Ammon's horn (tissue), 1 donor: ENCODE results near the gene CELSR2.

ENCODE experiments used
- DNase-seq: peaks from one replicate; pipeline ENCODE4 v3.0.0-alpha.2; 2016; ENCODE audit warnings: low spot score

CELSR2 gene

DNA sequence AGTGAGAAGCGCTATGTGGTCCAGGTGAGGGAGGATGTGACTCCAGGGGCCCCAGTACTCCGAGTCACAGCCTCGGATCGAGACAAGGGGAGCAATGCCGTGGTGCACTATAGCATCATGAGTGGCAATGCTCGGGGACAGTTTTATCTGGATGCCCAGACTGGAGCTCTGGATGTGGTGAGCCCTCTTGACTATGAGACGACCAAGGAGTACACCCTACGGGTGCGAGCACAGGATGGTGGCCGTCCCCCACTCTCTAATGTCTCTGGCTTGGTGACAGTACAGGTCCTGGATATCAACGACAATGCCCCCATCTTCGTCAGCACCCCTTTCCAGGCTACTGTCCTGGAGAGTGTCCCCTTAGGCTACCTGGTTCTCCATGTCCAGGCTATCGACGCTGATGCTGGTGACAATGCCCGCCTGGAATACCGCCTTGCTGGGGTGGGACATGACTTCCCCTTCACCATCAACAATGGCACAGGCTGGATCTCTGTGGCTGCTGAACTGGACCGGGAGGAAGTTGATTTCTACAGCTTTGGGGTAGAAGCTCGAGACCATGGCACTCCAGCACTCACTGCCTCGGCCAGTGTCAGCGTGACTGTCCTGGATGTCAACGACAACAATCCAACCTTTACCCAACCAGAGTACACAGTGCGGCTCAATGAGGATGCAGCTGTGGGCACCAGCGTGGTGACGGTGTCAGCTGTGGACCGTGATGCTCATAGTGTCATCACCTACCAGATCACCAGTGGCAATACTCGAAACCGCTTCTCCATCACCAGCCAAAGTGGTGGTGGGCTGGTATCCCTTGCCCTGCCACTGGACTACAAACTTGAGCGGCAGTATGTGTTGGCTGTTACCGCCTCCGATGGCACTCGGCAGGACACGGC lies 2.2 kb downstream of the CELSR2 start:
- DNase-seq = no peak

DNA sequence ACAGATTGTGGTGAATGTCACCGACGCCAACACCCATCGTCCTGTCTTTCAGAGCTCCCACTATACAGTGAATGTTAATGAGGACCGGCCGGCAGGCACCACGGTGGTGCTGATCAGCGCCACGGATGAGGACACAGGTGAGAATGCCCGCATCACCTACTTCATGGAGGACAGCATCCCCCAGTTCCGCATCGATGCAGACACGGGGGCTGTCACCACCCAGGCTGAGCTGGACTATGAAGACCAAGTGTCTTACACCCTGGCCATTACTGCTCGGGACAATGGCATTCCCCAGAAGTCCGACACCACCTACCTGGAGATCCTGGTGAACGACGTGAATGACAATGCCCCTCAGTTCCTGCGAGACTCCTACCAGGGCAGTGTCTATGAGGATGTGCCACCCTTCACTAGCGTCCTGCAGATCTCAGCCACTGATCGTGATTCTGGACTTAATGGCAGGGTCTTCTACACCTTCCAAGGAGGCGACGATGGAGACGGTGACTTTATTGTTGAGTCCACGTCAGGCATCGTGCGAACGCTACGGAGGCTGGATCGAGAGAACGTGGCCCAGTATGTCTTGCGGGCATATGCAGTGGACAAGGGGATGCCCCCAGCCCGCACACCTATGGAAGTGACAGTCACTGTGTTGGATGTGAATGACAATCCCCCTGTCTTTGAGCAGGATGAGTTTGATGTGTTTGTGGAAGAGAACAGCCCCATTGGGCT lies 3.0 kb downstream of the CELSR2 start:
- no peak for DNase-seq

DNA sequence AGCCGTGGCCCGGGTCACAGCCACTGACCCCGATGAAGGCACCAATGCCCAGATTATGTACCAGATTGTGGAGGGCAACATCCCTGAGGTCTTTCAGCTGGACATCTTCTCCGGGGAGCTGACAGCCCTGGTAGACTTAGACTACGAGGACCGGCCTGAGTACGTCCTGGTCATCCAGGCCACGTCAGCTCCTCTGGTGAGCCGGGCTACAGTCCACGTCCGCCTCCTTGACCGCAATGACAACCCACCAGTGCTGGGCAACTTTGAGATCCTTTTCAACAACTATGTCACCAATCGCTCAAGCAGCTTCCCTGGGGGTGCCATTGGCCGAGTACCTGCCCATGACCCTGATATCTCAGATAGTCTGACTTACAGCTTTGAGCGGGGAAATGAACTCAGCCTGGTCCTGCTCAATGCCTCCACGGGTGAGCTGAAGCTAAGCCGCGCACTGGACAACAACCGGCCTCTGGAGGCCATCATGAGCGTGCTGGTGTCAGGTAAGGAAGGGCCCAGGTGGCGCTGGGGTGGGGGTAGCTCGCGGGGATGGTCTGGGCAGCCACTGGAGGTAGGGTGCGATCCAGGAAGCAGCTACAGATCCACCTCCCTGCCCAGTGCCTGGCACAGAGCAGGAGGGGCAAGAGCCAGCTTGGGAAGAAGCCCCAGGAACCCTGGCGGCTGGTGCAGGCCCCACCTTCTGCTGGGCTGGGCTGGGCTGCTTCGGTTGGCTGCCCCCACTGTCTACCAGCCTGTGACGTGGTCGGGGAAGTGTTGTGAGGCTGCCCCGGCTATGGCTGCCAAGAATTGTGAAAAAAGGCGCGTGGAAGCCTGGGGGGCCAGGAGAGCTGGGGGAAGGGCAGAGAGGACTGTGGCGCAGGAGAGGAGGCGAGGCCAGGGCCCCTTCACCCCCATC lies 3.8 kb downstream of the CELSR2 start:
- peak; percentile 94 for DNase-seq

DNA sequence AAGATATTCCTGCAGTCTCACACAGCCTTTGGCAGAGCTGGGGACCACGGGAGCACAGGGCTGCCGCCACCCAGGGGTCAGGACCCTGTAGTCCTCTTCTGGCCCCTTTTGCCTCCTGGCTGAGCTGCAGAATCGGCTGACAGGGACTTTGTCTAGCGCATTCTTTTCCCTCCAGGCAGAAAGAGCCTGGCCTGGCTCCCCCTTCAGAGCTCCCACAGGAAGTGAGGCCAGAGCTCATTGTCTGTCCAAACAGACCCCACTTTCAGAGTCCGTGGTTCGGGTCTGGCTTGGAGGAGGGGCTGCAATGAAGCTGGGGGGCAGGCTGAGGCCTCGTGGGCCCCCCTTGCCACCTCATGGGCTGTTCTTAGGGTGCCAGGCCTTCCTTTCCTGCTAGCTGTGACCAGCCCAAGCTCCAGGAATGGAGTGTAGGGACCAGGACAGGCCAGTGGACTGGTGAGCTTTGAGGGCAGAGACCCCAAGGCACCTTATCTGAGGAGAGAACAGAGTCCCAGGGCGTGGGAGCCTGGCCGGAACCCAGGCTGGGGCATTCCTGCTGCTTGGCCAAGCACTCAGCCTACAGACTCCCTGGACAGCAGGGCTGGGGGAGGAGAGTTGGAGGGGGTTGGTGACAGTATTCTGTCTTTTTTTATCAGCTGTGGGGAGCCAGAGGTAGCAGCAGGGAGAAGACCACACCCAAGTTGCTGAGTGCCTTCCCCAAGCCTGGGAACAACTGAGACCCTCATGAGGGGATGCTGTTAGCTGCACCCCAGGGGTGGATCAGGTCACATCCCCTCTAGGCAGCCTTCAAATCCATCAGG lies 4.7 kb downstream of the CELSR2 start:
- DNase-seq = no peak

DNA sequence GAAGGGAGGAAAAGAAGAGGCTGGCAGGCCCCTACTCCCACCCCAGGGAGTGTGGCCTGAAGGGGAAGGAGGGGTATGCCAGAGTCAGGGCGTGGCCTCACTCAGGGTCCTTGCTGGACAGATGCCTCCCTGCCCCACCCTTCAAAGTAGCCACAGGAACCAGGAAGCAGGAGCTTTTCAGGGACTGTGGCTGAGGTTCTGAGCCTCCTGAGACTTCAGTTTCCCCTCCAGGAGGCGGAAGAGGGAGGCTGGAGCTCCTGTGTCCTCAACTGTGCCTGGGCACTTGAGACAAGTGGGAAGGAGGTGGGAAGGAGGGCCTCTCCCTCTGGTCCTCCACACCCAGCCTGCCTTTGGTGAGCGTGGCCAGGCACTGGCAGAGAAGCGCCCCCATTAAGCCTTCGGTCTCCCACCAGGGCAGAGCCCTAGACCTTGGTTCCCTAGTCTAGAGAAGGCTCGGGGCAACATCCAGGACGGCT lies 5.3 kb downstream of the CELSR2 start:
- no peak for DNase-seq

DNA sequence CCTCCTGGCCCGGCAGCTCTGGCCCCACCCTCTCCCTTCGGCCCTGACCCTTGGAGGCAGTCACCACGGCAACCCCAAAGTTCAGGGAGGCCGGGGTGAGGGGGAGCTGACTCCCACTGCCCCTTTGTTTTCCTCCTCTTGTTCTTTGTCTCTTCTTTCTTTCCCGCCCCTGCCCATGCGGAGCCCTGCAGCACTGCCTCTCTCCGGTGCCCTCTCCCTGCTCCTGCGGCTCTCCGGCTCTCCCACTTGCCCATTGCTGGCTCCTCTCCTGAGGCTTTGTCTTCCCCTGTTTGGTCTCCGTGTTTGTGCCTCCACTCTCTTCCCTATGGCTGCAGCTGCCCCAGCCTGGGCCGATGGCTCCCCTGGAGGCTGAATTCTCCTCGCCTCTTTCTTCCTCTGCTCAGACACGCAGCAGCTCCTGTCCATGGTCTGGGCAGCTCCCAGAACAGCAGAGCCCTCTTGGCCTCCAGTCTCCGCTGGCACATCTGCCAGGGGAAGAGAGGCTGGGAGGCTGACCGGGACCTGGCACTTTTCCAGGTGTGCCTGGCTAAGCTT lies 5.8 kb downstream of the CELSR2 start:
- no peak for DNase-seq

DNA sequence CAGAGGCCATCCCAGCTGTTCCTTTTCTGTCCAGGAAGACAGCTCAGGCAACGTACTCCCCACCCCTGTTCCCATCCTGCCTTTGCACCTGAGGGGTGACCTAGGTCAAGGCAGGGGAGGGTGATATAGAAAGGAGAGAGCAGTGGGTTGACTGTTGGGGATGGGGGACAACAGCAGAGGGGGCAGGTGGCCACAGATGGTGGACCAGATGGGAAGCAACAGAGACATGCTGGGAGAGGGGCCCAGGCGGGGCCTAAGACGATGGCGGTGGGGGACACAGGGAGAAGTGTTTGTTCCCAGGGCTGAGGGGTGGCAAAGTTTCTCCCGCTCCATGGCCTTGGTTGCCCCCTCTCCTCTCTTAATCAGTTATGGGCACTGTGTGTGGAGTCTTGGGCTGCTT lies 6.3 kb downstream of the CELSR2 start:
- no peak for DNase-seq

DNA sequence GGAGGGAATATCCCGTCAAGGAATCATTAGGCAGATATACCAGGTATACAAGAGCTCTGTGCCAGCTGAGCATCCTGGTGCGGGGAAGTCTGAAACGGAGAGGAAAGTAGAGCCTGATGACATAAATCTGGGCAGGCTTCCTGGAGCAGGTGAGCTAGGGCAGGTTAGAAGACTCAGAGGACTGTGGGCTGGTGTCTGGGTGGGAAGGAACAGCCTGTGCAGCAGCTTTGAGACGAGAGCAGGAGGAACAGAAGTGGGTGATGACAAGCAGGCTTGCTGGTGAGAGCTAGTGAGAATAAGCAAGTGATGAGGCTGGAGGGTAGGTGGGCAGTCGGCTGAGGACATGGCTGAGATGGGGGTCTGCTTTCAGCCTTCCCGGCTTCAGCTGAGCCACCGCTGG lies 6.7 kb downstream of the CELSR2 start:
- no peak for DNase-seq

DNA sequence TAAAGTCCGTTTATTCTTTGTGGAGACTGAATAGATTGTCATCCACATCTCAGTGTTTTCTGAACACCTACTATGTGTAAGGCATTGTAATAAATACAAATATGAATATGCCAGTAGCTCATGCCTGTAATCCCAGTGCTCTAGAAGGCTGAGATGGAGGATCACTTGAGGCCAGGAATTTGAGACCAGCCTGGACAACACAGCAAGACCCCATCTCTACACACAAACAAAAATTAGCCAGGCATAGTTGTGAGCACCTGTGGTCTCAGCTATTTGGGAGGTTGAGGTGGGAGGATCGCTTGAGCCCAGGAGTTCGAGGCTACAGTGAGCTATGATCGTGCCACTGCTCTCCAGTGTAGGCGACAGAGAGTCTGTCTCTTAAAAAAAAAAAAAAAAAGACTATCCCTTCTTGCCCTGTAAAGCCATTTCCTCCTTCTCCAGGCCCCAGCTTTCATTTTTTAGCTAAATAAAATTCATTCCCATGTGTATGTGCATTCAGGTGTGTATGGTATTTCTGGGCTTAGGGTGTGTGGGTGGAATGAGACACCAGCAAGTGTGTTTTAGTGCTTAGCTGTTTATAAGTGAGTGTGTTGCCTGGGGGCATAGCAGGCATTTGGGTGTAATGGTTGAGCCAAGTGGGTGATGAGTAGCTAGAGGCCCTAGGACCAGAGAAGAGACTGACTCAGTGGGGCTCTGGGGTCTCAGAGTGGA lies 7.8 kb downstream of the CELSR2 start:
- no peak for DNase-seq

DNA sequence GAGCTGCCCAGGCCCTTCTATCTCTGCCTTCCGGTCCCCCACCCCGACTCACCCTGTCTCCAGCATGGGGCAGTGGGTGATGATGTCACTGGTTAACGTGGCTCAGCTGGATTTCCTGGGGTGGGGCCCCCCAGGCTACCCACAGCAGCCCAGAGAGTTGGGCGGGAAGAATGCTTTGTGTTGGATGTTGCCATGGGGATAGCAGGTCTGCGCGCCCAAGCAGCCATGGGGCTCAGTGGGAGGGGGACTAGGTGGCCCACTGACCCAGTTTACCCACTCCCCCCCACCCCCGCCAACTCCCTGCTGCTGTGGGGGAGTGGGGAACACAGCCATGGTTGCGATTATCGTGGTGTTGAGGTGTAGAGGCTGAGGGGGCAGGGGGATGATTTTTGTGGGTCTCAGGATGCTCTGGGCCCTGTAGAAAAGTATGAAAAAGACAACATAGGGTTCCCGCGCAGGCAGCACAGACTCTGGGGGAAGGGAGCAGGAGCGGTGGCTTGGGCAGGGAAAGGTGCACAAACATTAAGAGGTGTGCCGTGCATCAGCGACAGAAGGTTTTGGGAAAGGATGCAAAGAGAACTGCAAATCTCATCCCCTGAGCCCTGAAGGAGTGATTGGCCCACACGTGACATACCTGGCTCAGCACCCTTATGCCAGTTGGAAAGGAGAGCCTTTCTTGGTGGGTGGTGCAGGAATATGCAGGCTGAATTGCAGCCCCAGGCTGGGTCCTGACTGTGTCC lies 8.5 kb downstream of the CELSR2 start:
- DNase-seq = no peak

DNA sequence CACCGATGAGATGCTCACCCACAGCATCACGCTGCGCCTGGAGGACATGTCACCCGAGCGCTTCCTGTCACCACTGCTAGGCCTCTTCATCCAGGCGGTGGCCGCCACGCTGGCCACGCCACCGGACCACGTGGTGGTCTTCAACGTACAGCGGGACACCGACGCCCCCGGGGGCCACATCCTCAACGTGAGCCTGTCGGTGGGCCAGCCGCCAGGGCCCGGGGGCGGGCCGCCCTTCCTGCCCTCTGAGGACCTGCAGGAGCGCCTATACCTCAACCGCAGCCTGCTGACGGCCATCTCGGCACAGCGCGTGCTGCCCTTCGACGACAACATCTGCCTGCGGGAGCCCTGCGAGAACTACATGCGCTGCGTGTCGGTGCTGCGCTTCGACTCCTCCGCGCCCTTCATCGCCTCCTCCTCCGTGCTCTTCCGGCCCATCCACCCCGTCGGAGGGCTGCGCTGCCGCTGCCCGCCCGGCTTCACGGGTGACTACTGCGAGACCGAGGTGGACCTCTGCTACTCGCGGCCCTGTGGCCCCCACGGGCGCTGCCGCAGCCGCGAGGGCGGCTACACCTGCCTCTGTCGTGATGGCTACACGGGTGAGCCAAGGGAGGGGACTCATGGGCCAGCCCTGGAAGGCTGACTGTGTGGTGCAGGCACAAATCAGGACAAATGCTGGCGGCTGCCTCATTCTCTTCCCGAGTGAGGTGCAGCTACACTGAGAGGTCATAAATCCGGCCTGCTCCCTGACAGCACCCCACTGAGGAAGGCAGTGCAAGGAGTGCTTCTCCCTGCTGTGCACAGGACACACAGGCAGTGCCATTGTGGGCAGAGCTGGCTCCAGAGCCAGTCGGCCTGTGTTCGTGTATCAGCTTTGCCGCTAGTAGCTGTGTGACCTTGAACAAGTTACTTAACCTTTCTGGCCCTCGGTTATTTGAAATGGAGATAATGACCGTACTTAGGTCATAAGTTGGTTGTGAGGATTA lies 9.4 kb downstream of the CELSR2 start:
- DNase-seq = no peak

DNA sequence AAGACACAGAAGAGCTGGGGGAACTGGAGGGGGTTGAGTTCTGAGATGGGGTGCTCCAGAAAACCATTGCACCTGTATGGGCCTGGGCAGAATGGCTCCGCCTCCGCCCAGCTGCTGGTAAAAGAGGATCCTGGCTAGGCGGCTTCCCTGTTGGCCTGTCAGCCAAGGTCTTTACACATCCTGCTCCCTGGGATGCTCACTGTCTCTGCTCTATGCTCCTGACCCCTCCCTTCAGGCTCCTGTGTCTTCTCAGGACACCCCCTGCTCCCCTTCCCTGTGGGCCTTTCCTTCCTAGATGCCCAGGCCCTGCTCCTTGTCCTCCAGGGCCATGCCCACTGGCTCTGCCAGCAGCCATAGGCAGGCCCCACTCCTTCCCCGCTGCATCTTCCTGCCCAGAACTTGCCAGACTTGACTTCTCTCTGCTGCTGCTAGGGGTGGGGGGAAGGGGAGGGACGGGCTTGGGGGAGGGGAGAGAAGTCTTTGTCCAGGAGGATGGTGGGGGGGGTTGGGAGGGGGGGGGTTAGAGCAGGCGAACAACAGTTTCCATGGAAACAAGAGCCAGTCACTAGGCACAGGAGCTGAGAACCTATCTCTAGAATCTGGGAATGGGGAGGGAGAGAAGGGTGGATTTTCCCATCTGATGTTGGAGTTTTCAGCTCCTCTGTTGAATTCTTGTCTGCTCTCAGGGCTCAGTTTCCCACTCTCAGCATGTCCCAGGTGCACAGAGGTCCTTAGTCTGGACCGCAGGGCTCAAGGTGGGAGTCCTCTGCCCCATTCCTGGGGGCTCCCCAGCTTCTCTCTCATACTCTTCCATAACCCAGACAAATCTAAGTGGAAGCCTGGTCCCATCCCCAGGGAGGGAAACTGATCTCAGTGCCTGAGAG lies 10.6 kb downstream of the CELSR2 start:
- DNase-seq = no peak

DNA sequence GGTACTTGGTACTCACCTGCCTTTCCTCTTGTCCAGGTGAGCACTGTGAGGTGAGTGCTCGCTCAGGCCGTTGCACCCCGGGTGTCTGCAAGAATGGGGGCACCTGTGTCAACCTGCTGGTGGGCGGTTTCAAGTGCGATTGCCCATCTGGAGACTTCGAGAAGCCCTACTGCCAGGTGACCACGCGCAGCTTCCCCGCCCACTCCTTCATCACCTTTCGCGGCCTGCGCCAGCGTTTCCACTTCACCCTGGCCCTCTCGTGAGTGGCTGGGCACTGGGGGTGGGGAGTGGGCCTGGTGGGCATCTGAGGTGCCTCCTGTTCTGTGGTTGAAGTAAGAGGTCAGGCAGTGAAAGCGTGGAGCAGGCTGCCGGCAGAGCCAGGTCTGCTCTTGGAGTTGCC lies 11.7 kb downstream of the CELSR2 start:
- no peak for DNase-seq

DNA sequence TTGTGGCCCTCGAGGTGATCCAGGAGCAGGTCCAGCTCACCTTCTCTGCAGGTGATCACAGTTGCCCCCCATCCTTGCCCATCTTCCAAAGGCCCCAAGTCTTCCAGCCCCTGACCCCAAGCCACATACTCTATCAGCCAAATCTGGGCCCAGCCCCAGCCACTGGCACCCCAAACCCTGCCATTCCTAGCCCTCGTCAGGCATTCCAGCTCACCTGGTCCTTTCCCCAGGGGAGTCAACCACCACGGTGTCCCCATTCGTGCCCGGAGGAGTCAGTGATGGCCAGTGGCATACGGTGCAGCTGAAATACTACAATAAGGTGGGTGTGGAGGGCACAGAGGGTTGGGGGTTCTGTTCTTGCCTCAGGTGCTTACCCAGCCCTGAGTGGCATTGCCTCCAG lies 12.2 kb downstream of the CELSR2 start:
- no peak for DNase-seq

DNA sequence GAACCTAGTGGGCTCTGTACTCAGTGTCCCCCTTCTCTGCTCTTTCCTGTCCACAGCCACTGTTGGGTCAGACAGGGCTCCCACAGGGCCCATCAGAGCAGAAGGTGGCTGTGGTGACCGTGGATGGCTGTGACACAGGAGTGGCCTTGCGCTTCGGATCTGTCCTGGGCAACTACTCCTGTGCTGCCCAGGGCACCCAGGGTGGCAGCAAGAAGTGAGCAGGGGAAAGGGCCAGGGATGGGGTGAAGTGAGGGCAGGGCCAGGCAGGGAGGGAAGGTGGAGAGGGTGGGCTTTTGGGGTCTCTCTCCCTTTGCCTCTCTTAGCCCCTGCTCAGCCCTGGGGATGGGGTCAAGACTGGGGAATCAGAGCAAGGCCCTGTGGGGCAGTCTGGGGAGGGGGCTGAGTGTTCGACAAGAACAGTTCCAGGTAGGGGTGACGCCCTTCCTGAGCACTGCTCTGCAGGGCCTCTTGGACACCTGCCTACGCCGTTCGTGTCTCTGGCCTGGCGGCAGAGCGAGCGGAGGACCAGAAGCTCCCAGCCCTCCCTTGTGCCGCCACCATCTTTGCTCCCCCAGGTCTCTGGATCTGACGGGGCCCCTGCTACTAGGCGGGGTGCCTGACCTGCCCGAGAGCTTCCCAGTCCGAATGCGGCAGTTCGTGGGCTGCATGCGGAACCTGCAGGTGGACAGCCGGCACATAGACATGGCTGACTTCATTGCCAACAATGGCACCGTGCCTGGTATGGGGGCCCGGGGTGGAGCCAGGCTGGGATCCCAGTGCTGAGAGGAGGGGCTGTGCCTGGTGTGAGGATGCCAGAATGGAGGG lies 13.1 kb downstream of the CELSR2 start:
- no peak for DNase-seq

DNA sequence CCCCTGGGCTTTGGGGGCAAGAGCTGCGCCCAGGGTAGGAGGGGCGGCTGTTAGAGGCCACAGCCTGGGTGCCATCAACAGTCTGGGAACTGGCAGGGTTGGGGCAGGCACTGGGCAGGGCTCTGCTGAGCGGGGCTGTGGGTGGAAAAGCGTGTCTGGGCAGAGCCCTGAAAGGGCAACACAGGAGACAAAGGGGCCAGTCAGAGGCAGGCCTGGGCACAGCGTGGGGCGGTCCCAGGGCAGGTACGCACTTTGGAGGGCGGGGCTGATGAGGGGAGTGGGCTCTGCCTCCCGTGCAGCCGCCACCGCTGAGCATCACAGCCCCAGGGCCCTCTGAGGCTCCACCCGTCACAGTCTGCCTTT lies 13.9 kb downstream of the CELSR2 start:
- no peak for DNase-seq
